HG02623 (cell line): ENCODE data around the gene IP6K3.

Source experiments
- ATAC-seq: cut with Tn5 transposase; IDR thresholded peaks from one replicate; pipeline ENCODE4 v1.9.1; 2021; ENCODE audit warnings: moderate library complexity; ENCODE audit not compliant: unreplicated experiment

IP6K3 gene

GRCh38 chr6:33740794-33741193, 5.9 kb downstream of the IP6K3 start:
- ATAC-seq = no peak

- no peak for ATAC-seq
Observed at GRCh38 chr6:33740204-33740608, 6.5 kb downstream of the IP6K3 start.

GRCh38 chr6:33739571-33739970, 7.1 kb downstream of the IP6K3 start:
- ATAC-seq = no peak

GRCh38 chr6:33738879-33739278, 7.8 kb downstream of the IP6K3 start:
- no peak for ATAC-seq

GRCh38 chr6:33738153-33738552, 8.6 kb downstream of the IP6K3 start:
- no peak for ATAC-seq

GRCh38 chr6:33737267-33738026, 9.3 kb downstream of the IP6K3 start:
- no peak for ATAC-seq

- no peak for ATAC-seq
Observed at GRCh38 chr6:33735216-33735615, 11.5 kb downstream of the IP6K3 start.

- no peak for ATAC-seq
Observed at GRCh38 chr6:33733709-33734007, 13.0 kb downstream of the IP6K3 start.

- no peak for ATAC-seq
Observed at GRCh38 chr6:33732817-33733708, 13.6 kb downstream of the IP6K3 start.

- no peak for ATAC-seq
Observed at GRCh38 chr6:33732385-33732784, 14.3 kb downstream of the IP6K3 start.

- no peak for ATAC-seq
Observed at GRCh38 chr6:33731751-33732282, 14.9 kb downstream of the IP6K3 start.

GRCh38 chr6:33731035-33731434, 15.7 kb downstream of the IP6K3 start:
- ATAC-seq = no peak

GRCh38 chr6:33730611-33731010, 16.1 kb downstream of the IP6K3 start:
- ATAC-seq = no peak

GRCh38 chr6:33729059-33729458, 17.6 kb downstream of the IP6K3 start:
- no peak for ATAC-seq

- ATAC-seq = no peak
Observed at GRCh38 chr6:33728438-33728837, 18.3 kb downstream of the IP6K3 start.

- no peak for ATAC-seq
Observed at GRCh38 chr6:33727932-33728331, 18.8 kb downstream of the IP6K3 start.

GRCh38 chr6:33727126-33727525, 19.6 kb downstream of the IP6K3 start:
- ATAC-seq = no peak

- ATAC-seq = no peak
Observed at GRCh38 chr6:33726696-33727095, 20.0 kb downstream of the IP6K3 start.

- ATAC-seq = no peak
Observed at GRCh38 chr6:33725891-33726673, 20.6 kb downstream of the IP6K3 start.

GRCh38 chr6:33725222-33725621, 21.5 kb downstream of the IP6K3 start:
- ATAC-seq = no peak
